K562 (cell line): ENCODE results near the gene LMAN2. TPM values are rescaled to one million over a fixed set of nuclear protein-coding genes. Genes with fewer than 3 reads are reported as not detected.

ENCODE experiments used
- GMEB1 ChIP-seq: fragments of 250-450 bp; sonication (Bioruptor Pico); IDR thresholded peaks from 2 replicates; pipeline ENCODE4 v1.4.0; 2020; ENCODE audit warnings: mild to moderate bottlenecking
- HNRNPK ChIP-seq: fragments of 200-400 bp; formaldehyde crosslinking; IDR thresholded peaks from one replicate; pipeline ENCODE4 v1.6.1; 2018; ENCODE audit warnings: mild to moderate bottlenecking, low read depth, low read length; ENCODE audit not compliant: poor library complexity, severe bottlenecking
- polyA plus RNA-seq, 8 experiments: library from polyadenylated mRNA; depleted of rRNA in 4 of 8; stranded (reverse) in 5 of 8; unstranded in 3 of 8; fragments of >200 nt; fragmentation: Nextera tagmentation in 2 of 8; fragmentation: Illumina TruSeq in 1 of 8; extraction: Ambion mirVana in 2 of 8; extraction: Trizol in 1 of 8; gene quantifications; 2 replicates each; pipeline versions ENCODE4 v1.2.1 to v1.2.3, GENCODE V29; 2011 to 2014; ENCODE audit warnings: inconsistent platforms in 1 of 8, missing spikeins in 1 of 8
- total RNA-seq, 7 experiments: library from RNA; depleted of rRNA in 6 of 7; stranded (reverse); fragments of >200 nt in 6 of 7; fragmentation: Illumina TruSeq in 2 of 7; extraction: Trizol in 2 of 7; gene quantifications; 2 replicates each; pipeline versions ENCODE4 v1.2.1 to v1.2.3, GENCODE V29; 2011 to 2021; ENCODE audit warnings: low replicate concordance in 1 of 7
- TF ChIP-seq, protein P1 (sequence below): fragments of 250-450 bp; sonication (Bioruptor Pico); IDR thresholded peaks from 2 replicates; pipeline ENCODE4 v1.5.0; 2021; ENCODE audit warnings: mild to moderate bottlenecking, moderate library complexity

The LMAN2 gene
- total and polyA plus RNA-seq, 9 of the 15 experiments (the other 6 are each of a cell fraction or from before 2014, with no cell fraction given): 2.7 to 254 (median 136) TPM

DNA sequence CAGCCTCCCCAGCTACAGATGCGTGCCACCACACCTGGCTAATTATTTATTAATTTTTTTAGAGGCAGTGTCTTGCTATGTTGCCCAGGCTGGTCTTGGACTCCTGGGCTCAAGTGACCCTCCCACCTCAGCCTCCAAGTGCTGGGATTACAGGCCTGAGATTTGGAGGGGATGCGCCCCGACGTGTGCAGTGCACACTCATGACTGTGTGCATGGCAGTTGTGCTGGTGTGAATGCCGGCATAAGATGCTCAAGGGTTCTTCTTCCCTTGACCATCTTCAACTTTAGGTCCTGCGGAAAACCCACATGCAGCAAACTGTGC, 29.3 kb upstream of the LMAN2 start (continued):
- no peak for TF ChIP-seq GMEB1 (CRISPR knock-in tag)
- TF ChIP-seq, protein P1, sequence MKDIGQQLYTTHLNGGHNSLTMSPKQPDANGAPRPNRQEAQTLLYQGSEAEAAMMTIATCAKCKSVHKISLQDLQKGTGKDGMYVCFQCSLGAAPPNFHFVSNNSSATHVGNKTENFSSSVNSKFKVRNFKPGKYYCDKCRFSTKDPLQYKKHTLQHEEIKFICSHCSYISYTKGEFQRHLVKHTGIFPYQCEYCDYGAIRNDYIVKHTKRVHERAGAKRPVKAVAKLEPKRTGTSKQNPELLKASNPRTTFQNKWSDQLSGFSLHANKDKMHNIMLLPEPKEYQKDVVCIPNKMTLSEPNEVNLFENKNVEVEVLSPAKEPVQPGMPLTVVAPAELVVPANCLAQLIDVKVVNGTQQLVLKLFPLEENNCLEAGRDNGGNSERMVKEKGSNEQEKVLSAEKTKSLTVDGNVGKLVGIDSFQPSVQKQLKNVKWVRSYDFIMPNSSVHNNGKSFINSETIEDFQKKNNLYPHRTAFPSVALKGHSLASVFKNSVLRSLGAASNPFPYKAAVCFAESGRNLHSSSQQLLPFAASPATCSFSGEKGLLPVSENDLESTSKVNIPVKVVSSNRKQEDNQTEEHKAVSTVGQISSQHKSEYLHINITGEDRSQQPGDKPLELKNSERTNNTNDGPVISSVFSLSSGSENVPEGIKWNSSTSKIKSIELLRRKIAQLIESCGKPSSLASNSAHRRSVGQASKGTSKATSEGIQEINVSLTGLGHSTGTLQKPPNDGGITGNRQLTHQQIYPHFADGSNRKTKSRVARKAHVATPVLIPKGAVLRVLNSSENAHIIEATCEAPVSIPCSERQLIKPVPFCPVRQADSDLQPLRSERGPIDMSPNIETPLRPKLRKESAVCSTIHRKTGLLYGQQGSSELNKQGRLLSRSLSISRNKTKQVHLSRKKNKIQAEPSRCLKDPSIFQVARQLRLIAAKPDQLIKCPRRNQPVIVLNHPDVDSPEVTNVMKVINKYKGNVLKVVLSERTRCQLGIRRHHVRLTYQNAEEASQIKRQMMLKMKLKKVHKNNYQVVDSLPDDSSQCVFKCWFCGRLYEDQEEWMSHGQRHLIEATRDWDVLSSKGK: no peak
- TF ChIP-seq HNRNPK: no peak
